WI38 (cell line): ENCODE measurements around the gene PATL2.
"Not testable (repeated sequence)": the region's sequence is repeated elsewhere in the genome, so short reads cannot be mapped to it uniquely, and the experiment has no call there.

Experiments
- H3K4me3 ChIP-seq: 2 replicates; pipeline ENCODE4 v1.5.1; 2011; ENCODE audit warnings: low read depth, mild to moderate bottlenecking, control low read depth, low read length
- CTCF ChIP-seq: IDR thresholded peaks from 2 replicates; pipeline ENCODE4 v1.5.1; 2012; ENCODE audit warnings: low read depth, mild to moderate bottlenecking, control low read depth, low read length

The PATL2 gene

GRCh38 chr15:44711096-44711742, at the start of gene PATL2, which contains the start of gene B2M:
Gene PATL2, minus strand, starts transcription at chr15:44711323. Its CDS starts 34,833 bp downstream, at chr15:44676490.
Gene B2M, plus strand, starts transcription at chr15:44711517. Its CDS starts 30 bp downstream, at chr15:44711547.
- TF ChIP-seq CTCF, result no peak
- peak within 1 kb of the TSS; percentile 97 for H3K4me3 ChIP-seq

- H3K4me3 ChIP-seq, result no peak overlapping the region
- TF ChIP-seq CTCF, result no peak
These were observed 42.2 kb upstream of the PATL2 start for GRCh38 chr15:44753345-44753744.

GRCh38 chr15:44743454-44743853, 32.3 kb upstream of the PATL2 start:
- H3K4me3 ChIP-seq, result not testable (repeated sequence)

GRCh38 chr15:44739222-44739847, 28.2 kb upstream of the PATL2 start:
- not testable (repeated sequence) for H3K4me3 ChIP-seq

GRCh38 chr15:44738340-44738984, 27.3 kb upstream of the PATL2 start:
- peak; percentile 57 for TF ChIP-seq CTCF
- no peak overlapping the region for H3K4me3 ChIP-seq

- H3K4me3 ChIP-seq, result no peak within 1 kb of the TSS
- TF ChIP-seq CTCF, result no peak
These were observed 25.1 kb upstream of the PATL2 start, which contains the start of gene TRIM69 for GRCh38 chr15:44736181-44736765. Gene TRIM69, plus strand, starts transcription at chr15:44736528. Its CDS starts 177 bp downstream, at chr15:44736705.

- no peak for TF ChIP-seq CTCF
- no peak overlapping the region for H3K4me3 ChIP-seq
These were observed 24.5 kb upstream of the PATL2 start for GRCh38 chr15:44735482-44736180.
